Measurements from ENCODE around the gene COX15. TPM values are rescaled to one million over a fixed set of nuclear protein-coding genes. Genes with fewer than 3 reads are reported as not detected.
"Not testable (repeated sequence)": the region's sequence is repeated elsewhere in the genome, so short reads cannot be mapped to it uniquely, and the experiment has no call there.

The COX15 gene
- total and polyA plus RNA-seq, 2 donors (not counting 3 experiments of a cell fraction or from before 2014, with no cell fraction given): 16.6 to 34.6 TPM

- no TSS peak for BruUV-seq (replicated peaks)
- TF ChIP-seq MYC (IDR thresholded peaks at IDR 0.05; ENCODE audit: low read depth, low read length): no peak
- TF ChIP-seq FOS (IDR thresholded peaks at IDR 0.05; ENCODE audit: borderline replicate concordance, insufficient read depth, low read length): no peak
- TF ChIP-seq POLR2AphosphoS5 (IDR thresholded peaks at IDR 0.05; ENCODE audit: insufficient read depth, low read depth, low read length): no peak
- TF ChIP-seq MAX (IDR thresholded peaks at IDR 0.05; ENCODE audit: insufficient read depth, insufficient read length): no peak
- TF ChIP-seq EZH2 (IDR thresholded peaks at IDR 0.05; ENCODE audit: borderline replicate concordance, low read depth, low read length, severe bottlenecking): no peak
- no peak for TF ChIP-seq JUN (IDR thresholded peaks at IDR 0.05; ENCODE audit: borderline replicate concordance, insufficient read depth, insufficient read length, low read depth)
- TF ChIP-seq GATA2 (IDR thresholded peaks at IDR 0.05; ENCODE audit: insufficient read depth, insufficient read length, low read depth, low read length): no peak
- no peaks in the 10 kb centered on the region for H4K20me1 ChIP-seq (replicated peaks; ENCODE audit: control insufficient read depth, extremely low read depth, insufficient read depth, low read length)
- H3K4me3 ChIP-seq (replicated peaks in 1 of 3; ENCODE audit: insufficient read depth in 1 of 3, low read depth in 1 of 3, low read length in 3 of 3): no peak overlapping the region
- intact Hi-C loops (cut with micrococcal nuclease): no loop called here
- dilution Hi-C loops (cut with MboI; ENCODE audit: extremely low pct_ligation_motif_present, low sequenced_read_pairs): no loop called here
- H3K79me2 ChIP-seq (ENCODE audit: control insufficient read depth, insufficient read depth, low read length): peaks cover 3% of the 10 kb centered on the region
- H3K4me2 ChIP-seq (ENCODE audit: insufficient read depth, low read length): no peak overlapping the region
- H3K9ac ChIP-seq (replicated peaks; ENCODE audit: extremely low read depth, insufficient read depth, low read length): no peak overlapping the region
- FAIRE-seq: no peak
- H3K36me3 ChIP-seq (ENCODE audit: control insufficient read depth in 2 of 2, extremely low read depth in 1 of 2, insufficient read depth in 2 of 2, low read length in 2 of 2): peaks cover 9 to 11% of the 10 kb centered on the region in 2 experiments
- no peaks in the 10 kb centered on the region for H3K9me1 ChIP-seq (replicated peaks; ENCODE audit: control insufficient read depth, extremely low read depth, insufficient read depth, low read length)
- no peak overlapping the region for H3K27ac ChIP-seq (ENCODE audit: insufficient read depth, low read depth, low read length)
- ChIA-PET CTCF (interaction anchor here (1.2 kb wide), 1 partner anchor 75 kb away, joined by 4 read pairs; no protein-coding TSS in a partner anchor), POLR2A (no interaction called here)
- H2AFZ ChIP-seq (ENCODE audit: low read depth, low read length): no peak overlapping the region
- no peaks in the 10 kb centered on the region for H3K9me3 ChIP-seq (replicated peaks; ENCODE audit: control insufficient read depth, insufficient read depth, low read length)
- no peaks in the 10 kb centered on the region for H3K27me3 ChIP-seq (ENCODE audit: control insufficient read depth in 2 of 2, insufficient read depth in 2 of 2, low read length in 2 of 2)
- no peaks in the 10 kb centered on the region for H3K4me1 ChIP-seq (ENCODE audit: control insufficient read depth, extremely low read depth, insufficient read depth, low read length)
- no peak for DNase-seq (ENCODE audit: low read depth, low spot score)
Observed at GRCh38 chr10:99740260-99740659, 8.3 kb upstream of the COX15 start.

DNA sequence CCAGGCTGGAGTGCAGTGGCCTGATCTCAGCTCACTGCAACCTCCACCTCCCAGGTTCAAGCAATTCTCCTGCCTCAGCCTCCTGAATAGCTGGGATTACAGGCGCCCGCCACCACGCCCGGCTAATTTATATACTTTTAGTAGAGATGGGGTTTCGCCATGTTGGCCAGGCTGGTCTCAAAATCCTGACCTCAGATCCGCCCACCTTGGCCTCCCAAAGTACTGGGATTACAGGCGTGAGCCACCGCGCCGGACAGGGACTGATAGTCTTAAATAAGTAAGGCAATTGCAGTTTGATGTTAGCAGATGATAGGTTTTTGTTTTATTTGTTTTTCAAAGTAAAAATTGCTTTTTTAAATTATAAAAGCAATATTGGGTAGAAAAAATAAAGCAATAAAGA, 2.2 kb upstream of the COX15 start:
- intact Hi-C loops (cut with micrococcal nuclease): loop anchor here (5.0 kb wide), 2 partner anchors 313 to 493 kb away; partner anchors contain the start of gene CHUK
- H3K9me1 ChIP-seq (replicated peaks; ENCODE audit: control insufficient read depth, extremely low read depth, insufficient read depth, low read length); H3K4me3 ChIP-seq (replicated peaks in 1 of 3; ENCODE audit: insufficient read depth in 1 of 3, low read depth in 1 of 3, low read length in 3 of 3); H3K27ac ChIP-seq (ENCODE audit: insufficient read depth, low read depth, low read length); H4K20me1 ChIP-seq (replicated peaks; ENCODE audit: control insufficient read depth, extremely low read depth, insufficient read depth, low read length); dilution Hi-C loops (cut with MboI; ENCODE audit: extremely low pct_ligation_motif_present, low sequenced_read_pairs); H3K9me3 ChIP-seq (replicated peaks; ENCODE audit: control insufficient read depth, insufficient read depth, low read length); H3K27me3 ChIP-seq (ENCODE audit: control insufficient read depth in 2 of 2, insufficient read depth in 2 of 2, low read length in 2 of 2); DNase-seq (ENCODE audit: low read depth, low spot score); BruUV-seq (replicated peaks); H3K36me3 ChIP-seq (ENCODE audit: control insufficient read depth in 2 of 2, extremely low read depth in 1 of 2, insufficient read depth in 2 of 2, low read length in 2 of 2); FAIRE-seq; H2AFZ ChIP-seq (ENCODE audit: low read depth, low read length); POLR2A ChIA-PET; H3K9ac ChIP-seq (replicated peaks; ENCODE audit: extremely low read depth, insufficient read depth, low read length); H3K4me2 ChIP-seq (ENCODE audit: insufficient read depth, low read length): not testable (repeated sequence)
- CTCF ChIA-PET: interaction anchor here (0.6 to 4.6 kb wide), 5 partner anchors 20 to 112 kb away, joined by 3 to 49 read pairs (median 3); no protein-coding TSS in a partner anchor
- peaks cover 16% of the 10 kb centered on the region for H3K79me2 ChIP-seq (ENCODE audit: control insufficient read depth, insufficient read depth, low read length)
- peaks cover 15% of the 10 kb centered on the region for H3K4me1 ChIP-seq (ENCODE audit: control insufficient read depth, extremely low read depth, insufficient read depth, low read length)
